GM11168 (cell line): ENCODE measurements around the gene ZIC5.

Experiments used
- in situ Hi-C: fragments of 300-500 bp; cut with MboI; formaldehyde crosslinking; loops from one replicate; pipeline ENCODE4 v1.12.0; 2022; ENCODE audit warnings: low sequenced_read_pairs; ENCODE audit not compliant: unreplicated experiment

The ZIC5 gene

GRCh38 chr13:99988529-99989275 is 17.1 kb upstream of the ZIC5 start:
- in situ Hi-C loops = no loop called here

- in situ Hi-C loops = no loop called here
These were observed 15.8 kb upstream of the ZIC5 start for GRCh38 chr13:99987154-99988019.

- in situ Hi-C loops = no loop called here
These were observed 15.2 kb upstream of the ZIC5 start for GRCh38 chr13:99986741-99987140.

GRCh38 chr13:99985886-99986527 is 14.4 kb upstream of the ZIC5 start:
- in situ Hi-C loops = no loop called here

DNA sequence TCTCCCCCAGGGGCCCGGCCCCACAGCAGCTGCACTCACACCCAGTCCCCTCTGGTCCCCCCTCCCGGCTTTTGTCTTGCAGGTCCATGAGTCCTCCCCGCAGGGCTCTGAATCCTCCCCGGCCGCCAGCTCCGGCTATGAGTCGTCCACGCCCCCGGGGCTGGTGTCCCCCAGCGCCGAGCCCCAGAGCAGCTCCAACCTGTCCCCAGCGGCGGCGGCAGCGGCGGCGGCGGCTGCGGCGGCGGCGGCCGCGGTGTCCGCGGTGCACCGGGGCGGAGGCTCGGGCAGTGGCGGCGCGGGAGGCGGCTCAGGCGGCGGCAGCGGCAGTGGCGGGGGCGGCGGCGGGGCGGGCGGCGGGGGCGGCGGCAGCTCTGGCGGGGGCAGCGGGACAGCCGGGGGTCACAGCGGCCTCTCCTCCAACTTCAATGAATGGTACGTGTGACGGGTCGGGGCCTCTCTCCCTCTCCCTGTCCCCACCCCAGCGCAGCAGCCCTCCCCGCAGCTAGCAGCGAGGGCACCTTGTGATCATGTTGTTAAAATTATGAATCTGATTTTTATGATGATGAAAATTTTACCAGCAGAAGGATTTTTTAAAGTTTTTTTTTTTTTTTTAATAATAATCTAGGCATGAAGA is 13.8 kb upstream of the ZIC5 start:
- in situ Hi-C loops = no loop called here

DNA sequence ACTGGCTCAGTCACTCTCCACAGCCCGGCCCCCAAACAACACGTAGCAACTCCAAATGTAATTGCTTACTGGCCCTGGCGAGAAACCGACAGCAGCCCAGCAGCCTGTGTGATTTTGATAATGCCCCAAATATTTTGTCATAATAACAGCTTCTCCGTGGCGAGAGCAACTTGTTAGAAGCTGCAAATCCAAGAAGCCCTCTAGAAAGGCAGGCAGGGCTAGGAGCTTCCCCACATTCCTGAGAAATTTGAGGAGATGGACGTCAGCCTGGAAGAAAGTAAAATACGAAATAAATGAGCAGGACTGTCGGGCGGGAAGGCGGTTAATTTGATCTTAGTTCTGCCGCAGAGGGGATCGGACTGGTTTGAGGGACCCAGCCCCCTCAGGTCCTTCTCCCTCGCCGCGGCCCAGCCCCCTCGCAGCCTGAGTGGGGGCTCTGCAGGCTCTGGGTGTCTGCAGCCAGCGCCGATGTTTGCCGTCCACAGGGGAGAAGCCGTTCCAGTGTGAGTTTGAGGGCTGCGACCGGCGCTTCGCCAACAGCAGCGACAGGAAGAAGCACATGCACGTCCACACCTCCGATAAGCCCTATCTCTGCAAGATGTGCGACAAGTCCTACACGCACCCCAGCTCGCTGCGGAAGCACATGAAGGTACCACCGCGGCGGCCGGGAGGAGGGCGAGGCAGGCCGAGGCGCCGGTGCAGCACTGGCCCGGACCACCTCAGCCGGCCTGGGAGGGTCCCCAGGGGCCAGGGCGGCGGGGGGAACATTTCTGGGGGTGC is 13.1 kb upstream of the ZIC5 start:
- in situ Hi-C loops = no loop called here

- in situ Hi-C loops = no loop called here
These were observed 12.2 kb upstream of the ZIC5 start for GRCh38 chr13:99983499-99984401.

GRCh38 chr13:99982731-99983498 is 11.3 kb upstream of the ZIC5 start:
- in situ Hi-C loops = no loop called here

GRCh38 chr13:99982036-99982730 is 10.6 kb upstream of the ZIC5 start:
- in situ Hi-C loops = no loop called here

DNA sequence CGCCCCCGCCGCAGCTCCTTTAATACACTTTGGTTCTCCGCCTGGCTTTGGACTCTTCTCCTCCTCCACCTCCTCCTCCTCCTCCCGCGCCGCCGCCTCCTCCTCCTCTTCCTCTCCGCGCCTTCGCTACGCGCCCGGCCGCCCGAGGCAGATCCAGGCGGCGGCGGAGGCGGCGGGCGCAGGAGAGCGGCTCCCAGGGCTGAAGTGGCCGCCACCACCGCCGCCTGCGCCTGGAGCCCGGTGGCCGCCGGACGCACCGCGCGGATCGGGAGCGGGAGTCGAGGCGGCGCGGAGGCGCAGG is 10.1 kb upstream of the ZIC5 start, which contains the start of gene ZIC2:
TSS of gene ZIC2 (plus strand) at position 50 of the 301 bp plus-strand sequence. CDS start 281 bp downstream, outside the sequence.
- in situ Hi-C loops = no loop called here

GRCh38 chr13:99980824-99981734 is 9.5 kb upstream of the ZIC5 start:
- in situ Hi-C loops = no loop called here

- in situ Hi-C loops = no loop called here
These were observed 8.7 kb upstream of the ZIC5 start for GRCh38 chr13:99980201-99980823.

DNA sequence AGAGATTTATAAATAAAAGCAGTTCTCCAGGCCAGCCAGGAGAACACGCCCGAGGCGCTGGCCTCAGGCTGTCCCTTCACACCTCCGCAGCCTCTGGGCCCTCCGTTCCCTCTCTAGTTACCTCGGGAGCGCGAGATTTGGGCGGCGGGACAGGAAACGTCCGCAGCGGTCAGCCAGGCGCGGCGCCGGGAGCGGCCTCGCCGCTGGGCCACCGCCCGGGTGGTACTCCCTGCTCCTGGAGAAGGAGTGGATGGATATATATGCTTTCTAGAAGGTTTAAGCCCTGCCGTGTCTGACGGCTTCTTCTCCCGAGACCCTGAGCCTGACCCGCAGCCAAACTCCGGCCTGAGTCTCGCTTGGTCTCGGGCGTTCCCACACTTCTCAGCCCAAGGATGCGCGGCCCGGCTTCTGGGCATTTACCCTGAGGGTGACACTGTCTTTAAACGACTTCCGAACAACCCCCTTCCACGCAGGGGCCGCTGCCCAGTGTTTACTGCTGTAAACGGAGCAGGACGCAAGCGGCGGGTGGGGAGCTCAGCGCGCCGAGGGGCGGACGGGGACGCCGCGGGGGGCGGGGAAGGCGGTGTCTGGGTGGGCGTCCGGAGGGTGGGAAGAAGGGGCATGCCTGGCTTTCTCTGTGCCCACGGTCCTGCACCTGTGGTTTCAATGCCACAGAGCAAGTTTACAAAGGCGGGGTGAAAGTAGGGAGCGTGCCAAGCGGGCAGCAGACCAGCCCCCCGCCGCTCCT is 8.1 kb upstream of the ZIC5 start:
- in situ Hi-C loops = no loop called here

DNA sequence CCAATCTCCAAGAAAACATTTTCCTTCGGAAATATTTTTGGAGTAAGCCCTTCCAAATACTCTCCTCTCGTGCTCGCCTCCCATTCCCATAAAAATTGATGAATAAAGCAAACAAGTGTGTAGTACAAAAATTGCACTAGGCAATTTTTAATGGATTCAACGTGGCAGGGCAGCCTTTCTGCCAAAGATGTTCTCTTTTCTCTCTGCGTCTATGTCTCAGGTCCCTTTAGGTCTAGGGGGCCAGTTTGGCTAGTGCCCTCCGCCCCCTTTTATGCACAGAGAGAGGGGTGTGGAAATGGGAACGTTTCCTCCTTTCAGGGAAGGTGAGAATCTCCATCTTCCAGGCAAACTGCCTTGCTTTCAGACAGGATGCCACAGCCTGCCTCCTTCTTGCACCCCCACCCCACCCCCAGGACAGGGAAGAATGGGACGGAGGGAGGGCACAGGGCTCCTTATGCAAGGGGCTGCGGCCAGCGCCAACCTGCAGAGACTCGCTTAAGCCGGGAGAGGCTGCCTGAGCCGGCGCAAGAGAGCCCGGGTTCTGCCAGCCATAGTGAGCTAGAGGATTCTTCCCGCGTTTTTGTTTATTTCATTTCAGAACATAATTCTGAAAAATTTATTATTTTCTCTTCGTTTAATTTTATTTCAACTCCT is 7.4 kb upstream of the ZIC5 start:
- in situ Hi-C loops = no loop called here
